Neural progenitor cell (in vitro differentiated cells): Measurements from ENCODE around the gene IL23R. TPM values are rescaled to one million over a fixed set of nuclear protein-coding genes. Genes with fewer than 3 reads are reported as not detected.

ENCODE experiments used
- DNase-seq: peaks from one replicate; pipeline ENCODE4 v3.0.0-alpha.2; 2016; ENCODE audit warnings: low spot score
- H2AFZ ChIP-seq: fragments of 200-600 bp; sonication (generic); replicated peaks from 2 replicates; pipeline ENCODE4 v1.6.1; 2016; ENCODE audit warnings: antibody characterized with exemption
- H3F3A ChIP-seq: fragments of 200-600 bp; sonication (generic); 2 replicates; pipeline ENCODE4 v1.6.1; 2016; ENCODE audit warnings: antibody characterized with exemption, low read depth
- H3K27ac ChIP-seq: fragments of 200-600 bp; sonication (generic); 2 replicates; pipeline ENCODE4 v1.5.1; 2016; ENCODE audit warnings: mild to moderate bottlenecking
- H3K27me3 ChIP-seq: fragments of 200-600 bp; sonication (generic); 2 replicates; pipeline ENCODE4 v1.6.1; 2016; ENCODE audit warnings: mild to moderate bottlenecking, moderate library complexity
- H3K36me3 ChIP-seq: fragments of 200-600 bp; sonication (generic); 2 replicates; pipeline ENCODE4 v1.5.1; 2016
- H3K4me1 ChIP-seq: fragments of 200-600 bp; sonication (generic); 2 replicates; pipeline ENCODE4 v1.6.1; 2016; ENCODE audit warnings: mixed run types
- H3K4me2 ChIP-seq: fragments of 200-600 bp; sonication (generic); 2 replicates; pipeline ENCODE4 v1.6.1; 2016
- H3K4me3 ChIP-seq: fragments of 200-600 bp; sonication (generic); 2 replicates; pipeline ENCODE4 v1.5.1; 2016
- H3K79me2 ChIP-seq: fragments of 200-600 bp; sonication (generic); 2 replicates; pipeline ENCODE4 v1.6.1; 2016; ENCODE audit warnings: low read depth
- H3K9ac ChIP-seq: fragments of 200-600 bp; sonication (generic); 2 replicates; pipeline ENCODE4 v1.6.1; 2016
- H3K9me3 ChIP-seq: fragments of 200-600 bp; sonication (generic); 2 replicates; pipeline ENCODE4 v1.5.1; 2016; ENCODE audit warnings: low read depth
- H4K20me1 ChIP-seq: fragments of 200-600 bp; sonication (generic); 2 replicates; pipeline ENCODE4 v1.6.1; 2016; ENCODE audit warnings: low read depth
- H3K27ac Mint-ChIP-seq: 3 replicates; pipeline ENCODE4 v1.8.0; 2021; ENCODE audit warnings: mixed read lengths
- H3K27me3 Mint-ChIP-seq: 2 replicates; pipeline ENCODE4 v1.8.0; 2022; ENCODE audit warnings: low read depth, mild to moderate bottlenecking, inconsistent platforms, moderate library complexity, mixed read lengths; ENCODE audit not compliant: insufficient read depth
- H3K36me3 Mint-ChIP-seq: 3 replicates; pipeline ENCODE4 v1.8.0; 2021; ENCODE audit warnings: mixed read lengths
- H3K4me1 Mint-ChIP-seq: 3 replicates; pipeline ENCODE4 v1.8.0; 2021; ENCODE audit warnings: mixed read lengths
- H3K4me3 Mint-ChIP-seq: 3 replicates; pipeline ENCODE4 v1.8.0; 2021; ENCODE audit warnings: mild to moderate bottlenecking, moderate library complexity, mixed read lengths
- H3K9me3 Mint-ChIP-seq: 3 replicates; pipeline ENCODE4 v1.8.0; 2020; ENCODE audit warnings: mixed read lengths
- EZH2 ChIP-seq: fragments of 200-600 bp; sonication (generic); IDR thresholded peaks from 2 replicates; pipeline ENCODE4 v1.6.1; 2017; ENCODE audit warnings: antibody characterized with exemption, mild to moderate bottlenecking, moderate library complexity
- EZH2phosphoT487 ChIP-seq: fragments of 200-600 bp; sonication (generic); IDR thresholded peaks from 2 replicates; pipeline ENCODE4 v1.6.1; 2017; ENCODE audit warnings: antibody characterized with exemption
- total RNA-seq: library from RNA; depleted of rRNA; stranded (reverse); fragments of >200 nt; gene quantifications from 2 replicates; pipeline ENCODE4 v1.2.3, GENCODE V29; 2015; ENCODE audit warnings: low replicate concordance
- TF ChIP-seq, protein P1 (sequence below): fragments of 200-600 bp; sonication (generic); IDR thresholded peaks from 2 replicates; pipeline ENCODE4 v1.5.1; 2017; ENCODE audit warnings: antibody characterized with exemption, mild to moderate bottlenecking

Gene IL23R, protein sequence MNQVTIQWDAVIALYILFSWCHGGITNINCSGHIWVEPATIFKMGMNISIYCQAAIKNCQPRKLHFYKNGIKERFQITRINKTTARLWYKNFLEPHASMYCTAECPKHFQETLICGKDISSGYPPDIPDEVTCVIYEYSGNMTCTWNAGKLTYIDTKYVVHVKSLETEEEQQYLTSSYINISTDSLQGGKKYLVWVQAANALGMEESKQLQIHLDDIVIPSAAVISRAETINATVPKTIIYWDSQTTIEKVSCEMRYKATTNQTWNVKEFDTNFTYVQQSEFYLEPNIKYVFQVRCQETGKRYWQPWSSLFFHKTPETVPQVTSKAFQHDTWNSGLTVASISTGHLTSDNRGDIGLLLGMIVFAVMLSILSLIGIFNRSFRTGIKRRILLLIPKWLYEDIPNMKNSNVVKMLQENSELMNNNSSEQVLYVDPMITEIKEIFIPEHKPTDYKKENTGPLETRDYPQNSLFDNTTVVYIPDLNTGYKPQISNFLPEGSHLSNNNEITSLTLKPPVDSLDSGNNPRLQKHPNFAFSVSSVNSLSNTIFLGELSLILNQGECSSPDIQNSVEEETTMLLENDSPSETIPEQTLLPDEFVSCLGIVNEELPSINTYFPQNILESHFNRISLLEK
- not detected in 2 replicates for total RNA-seq

DNA sequence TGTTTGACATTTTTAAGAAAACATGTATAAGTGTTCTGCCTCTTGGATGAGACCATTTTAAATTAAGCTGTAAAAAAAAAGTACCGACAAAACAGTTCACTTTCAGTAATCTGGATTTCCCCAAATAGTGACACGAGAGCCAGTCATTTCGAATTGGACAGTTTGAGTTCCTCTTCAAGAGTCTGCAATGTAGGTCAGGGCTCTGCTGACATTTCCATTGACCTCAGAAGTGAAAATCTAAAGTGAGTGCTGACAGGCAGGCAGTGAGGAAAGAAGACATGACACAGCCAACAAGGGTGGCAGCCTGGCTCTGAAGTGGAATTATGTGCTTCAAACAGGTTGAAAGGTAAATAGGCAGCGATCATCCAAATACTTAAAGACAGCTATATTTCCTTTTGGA lies at the start of gene IL23R:
Gene IL23R, plus strand, starts transcription at position 259 of the 400 bp plus-strand sequence. CDS start 1,667 bp downstream, outside the sequence.
- TF ChIP-seq EZH2 (no peak), EZH2phosphoT487 (no peak)
- TF ChIP-seq, protein P1, sequence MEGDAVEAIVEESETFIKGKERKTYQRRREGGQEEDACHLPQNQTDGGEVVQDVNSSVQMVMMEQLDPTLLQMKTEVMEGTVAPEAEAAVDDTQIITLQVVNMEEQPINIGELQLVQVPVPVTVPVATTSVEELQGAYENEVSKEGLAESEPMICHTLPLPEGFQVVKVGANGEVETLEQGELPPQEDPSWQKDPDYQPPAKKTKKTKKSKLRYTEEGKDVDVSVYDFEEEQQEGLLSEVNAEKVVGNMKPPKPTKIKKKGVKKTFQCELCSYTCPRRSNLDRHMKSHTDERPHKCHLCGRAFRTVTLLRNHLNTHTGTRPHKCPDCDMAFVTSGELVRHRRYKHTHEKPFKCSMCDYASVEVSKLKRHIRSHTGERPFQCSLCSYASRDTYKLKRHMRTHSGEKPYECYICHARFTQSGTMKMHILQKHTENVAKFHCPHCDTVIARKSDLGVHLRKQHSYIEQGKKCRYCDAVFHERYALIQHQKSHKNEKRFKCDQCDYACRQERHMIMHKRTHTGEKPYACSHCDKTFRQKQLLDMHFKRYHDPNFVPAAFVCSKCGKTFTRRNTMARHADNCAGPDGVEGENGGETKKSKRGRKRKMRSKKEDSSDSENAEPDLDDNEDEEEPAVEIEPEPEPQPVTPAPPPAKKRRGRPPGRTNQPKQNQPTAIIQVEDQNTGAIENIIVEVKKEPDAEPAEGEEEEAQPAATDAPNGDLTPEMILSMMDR = no peak
- Histone ChIP-seq H3K27ac (no peak within 1 kb of the TSS), H3K4me3 (no peak within 1 kb of the TSS), H3K4me2 (no peak within 1 kb of the TSS), H3K79me2 (no peaks in the 10 kb centered on the region), H3K4me1 (peaks cover 5% of the 10 kb centered on the region), H3F3A (no peaks in the 10 kb centered on the region), H3K9me3 (no peaks in the 10 kb centered on the region), H3K9ac (no peak within 1 kb of the TSS), H4K20me1 (no peaks in the 10 kb centered on the region), H3K27me3 (no peaks in the 10 kb centered on the region), H2AFZ (no peak within 1 kb of the TSS), H3K36me3 (no peaks in the 10 kb centered on the region)
- H3K27ac Mint-ChIP-seq = no peak within 1 kb of the TSS
- H3K36me3 Mint-ChIP-seq = no peaks in the 10 kb centered on the region
- peaks cover 3% of the 10 kb centered on the region for H3K27me3 Mint-ChIP-seq
- H3K9me3 Mint-ChIP-seq = no peaks in the 10 kb centered on the region
- no peak within 1 kb of the TSS for H3K4me3 Mint-ChIP-seq
- peaks cover 3% of the 10 kb centered on the region for H3K4me1 Mint-ChIP-seq
- no peak for DNase-seq

DNA sequence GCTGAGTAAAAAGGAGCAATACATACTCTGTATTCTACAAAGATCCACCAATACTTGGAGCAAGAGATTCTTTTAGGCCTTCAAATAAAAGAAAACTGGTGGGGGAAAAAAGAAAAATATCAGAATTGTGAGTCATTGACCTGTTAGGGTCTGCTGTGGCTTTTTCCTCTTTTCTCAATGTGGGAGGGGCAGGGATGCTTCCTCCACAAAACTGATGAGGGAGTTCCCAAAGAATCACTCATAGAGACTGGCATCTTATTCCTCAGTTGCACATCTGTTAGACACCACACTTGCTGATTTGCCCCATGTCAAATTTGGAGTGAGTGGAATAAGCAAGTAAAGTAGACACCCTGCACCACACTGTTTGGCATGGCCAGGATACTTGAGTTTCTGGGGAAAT lies 48.1 kb upstream of the IL23R start:
- H3K9me3 ChIP-seq = no peaks in the 10 kb centered on the region
- Mint-ChIP-seq H3K9me3 (peaks cover 8% of the 10 kb centered on the region), H3K36me3 (peaks cover 2% of the 10 kb centered on the region), H3K4me3 (no peak overlapping the region), H3K27me3 (peaks cover 2% of the 10 kb centered on the region), H3K27ac (no peak overlapping the region), H3K4me1 (no peaks in the 10 kb centered on the region)
- H3K9ac ChIP-seq = no peak overlapping the region
- H4K20me1 ChIP-seq = no peaks in the 10 kb centered on the region
- H3K27me3 ChIP-seq = no peaks in the 10 kb centered on the region
- DNase-seq = no peak
- no peak overlapping the region for H2AFZ ChIP-seq
- H3K27ac ChIP-seq = no peak overlapping the region
- H3K4me1 ChIP-seq = no peaks in the 10 kb centered on the region
- no peaks in the 10 kb centered on the region for H3F3A ChIP-seq
- no peaks in the 10 kb centered on the region for H3K79me2 ChIP-seq
- H3K4me2 ChIP-seq = no peak overlapping the region
- H3K4me3 ChIP-seq = no peak overlapping the region
- TF ChIP-seq, protein P1 = no peak
- TF ChIP-seq EZH2phosphoT487 (no peak), EZH2 (no peak)
- no peaks in the 10 kb centered on the region for H3K36me3 ChIP-seq

DNA sequence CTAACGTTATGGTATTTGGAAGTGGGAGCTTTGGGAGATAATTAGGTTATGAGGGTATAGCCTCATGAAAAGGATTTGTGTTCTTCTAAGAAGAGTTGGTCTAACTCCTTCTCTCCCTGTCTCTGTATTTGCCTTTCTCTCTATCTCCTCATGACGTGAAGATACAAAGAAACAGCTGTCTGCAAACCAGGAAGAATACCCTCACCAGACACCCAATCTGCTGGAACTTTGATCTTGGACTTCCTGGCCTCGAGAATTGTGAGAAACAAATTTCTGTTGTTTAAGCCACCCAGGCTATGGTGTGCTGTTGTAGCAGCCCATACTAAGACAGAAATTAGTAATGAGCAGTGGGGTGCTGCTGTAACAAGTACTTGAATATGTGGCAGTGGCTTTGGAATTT lies 47.6 kb upstream of the IL23R start:
- H2AFZ ChIP-seq = no peak overlapping the region
- H3K9me3 ChIP-seq = no peaks in the 10 kb centered on the region
- Mint-ChIP-seq H3K4me1 (no peaks in the 10 kb centered on the region), H3K27me3 (peaks cover 2% of the 10 kb centered on the region), H3K9me3 (peaks cover 8% of the 10 kb centered on the region), H3K36me3 (peaks cover 2% of the 10 kb centered on the region), H3K4me3 (no peak overlapping the region), H3K27ac (no peak overlapping the region)
- DNase-seq = no peak
- TF ChIP-seq, protein P1 = no peak
- TF ChIP-seq EZH2phosphoT487 = no peak
- no peak for TF ChIP-seq EZH2
- no peaks in the 10 kb centered on the region for H3K4me1 ChIP-seq
- H3K27me3 ChIP-seq = no peaks in the 10 kb centered on the region
- H3K4me2 ChIP-seq = no peak overlapping the region
- H3K9ac ChIP-seq = no peak overlapping the region
- H3K79me2 ChIP-seq = no peaks in the 10 kb centered on the region
- H3F3A ChIP-seq = no peaks in the 10 kb centered on the region
- H3K27ac ChIP-seq = no peak overlapping the region
- no peaks in the 10 kb centered on the region for H4K20me1 ChIP-seq
- no peak overlapping the region for H3K4me3 ChIP-seq
- no peaks in the 10 kb centered on the region for H3K36me3 ChIP-seq
